ENCODE data around the gene RAB6B.

RAB6B gene

DNA sequence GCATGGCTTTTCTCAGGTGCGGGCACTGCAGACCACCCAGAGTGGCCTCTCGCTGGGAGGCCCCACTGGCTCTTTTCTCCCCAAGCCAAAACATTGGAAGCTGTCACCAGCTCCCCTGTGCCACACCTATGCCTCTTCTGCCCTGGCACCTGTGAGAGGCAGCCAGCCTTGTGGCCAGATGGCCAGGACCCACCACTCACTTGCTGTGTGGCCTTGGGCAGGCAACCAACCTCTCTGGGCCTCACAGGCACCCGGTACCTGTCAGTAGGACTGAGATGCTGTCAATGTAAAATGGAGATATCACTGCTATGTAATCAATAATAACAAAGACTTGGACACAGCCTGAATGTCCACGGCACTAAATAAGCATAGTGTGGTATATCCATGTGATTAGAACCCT lies 53.5 kb downstream of the RAB6B start:
- Mint-ChIP-seq H3K9me3 (peaks cover 5% of the 10 kb centered on the region), H3K4me3 (no peak overlapping the region), H3K27ac (no peak overlapping the region), H3K4me1 (no peaks in the 10 kb centered on the region), H3K36me3 (ENCODE audit: low read depth) (no peaks in the 10 kb centered on the region), H3K27me3 (ENCODE audit: low read depth, poor library complexity) (peaks cover 1% of the 10 kb centered on the region)
- TF ChIP-seq, protein P1, sequence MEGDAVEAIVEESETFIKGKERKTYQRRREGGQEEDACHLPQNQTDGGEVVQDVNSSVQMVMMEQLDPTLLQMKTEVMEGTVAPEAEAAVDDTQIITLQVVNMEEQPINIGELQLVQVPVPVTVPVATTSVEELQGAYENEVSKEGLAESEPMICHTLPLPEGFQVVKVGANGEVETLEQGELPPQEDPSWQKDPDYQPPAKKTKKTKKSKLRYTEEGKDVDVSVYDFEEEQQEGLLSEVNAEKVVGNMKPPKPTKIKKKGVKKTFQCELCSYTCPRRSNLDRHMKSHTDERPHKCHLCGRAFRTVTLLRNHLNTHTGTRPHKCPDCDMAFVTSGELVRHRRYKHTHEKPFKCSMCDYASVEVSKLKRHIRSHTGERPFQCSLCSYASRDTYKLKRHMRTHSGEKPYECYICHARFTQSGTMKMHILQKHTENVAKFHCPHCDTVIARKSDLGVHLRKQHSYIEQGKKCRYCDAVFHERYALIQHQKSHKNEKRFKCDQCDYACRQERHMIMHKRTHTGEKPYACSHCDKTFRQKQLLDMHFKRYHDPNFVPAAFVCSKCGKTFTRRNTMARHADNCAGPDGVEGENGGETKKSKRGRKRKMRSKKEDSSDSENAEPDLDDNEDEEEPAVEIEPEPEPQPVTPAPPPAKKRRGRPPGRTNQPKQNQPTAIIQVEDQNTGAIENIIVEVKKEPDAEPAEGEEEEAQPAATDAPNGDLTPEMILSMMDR (IDR thresholded peaks at IDR 0.05), result no peak
- no peak for DNase-seq

DNA sequence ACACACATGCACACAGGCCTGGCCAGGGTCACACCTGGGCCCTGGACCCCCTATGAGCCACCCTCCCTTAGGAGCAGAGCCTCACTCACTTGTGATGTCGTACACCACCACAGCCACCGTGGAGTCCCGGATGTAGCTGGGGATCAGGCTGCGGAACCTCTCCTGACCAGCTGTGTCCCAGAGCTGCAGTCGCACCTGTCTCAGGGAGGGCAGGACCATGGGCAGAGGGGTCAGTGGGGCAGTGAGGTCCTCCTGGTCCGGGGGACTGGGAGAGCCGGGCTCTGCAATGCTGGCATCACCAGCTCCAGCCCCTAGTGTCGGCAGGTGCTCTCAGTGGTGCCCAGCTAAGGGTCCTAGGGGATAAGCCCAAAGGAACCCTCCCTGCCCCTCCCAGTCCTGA lies 54.5 kb downstream of the RAB6B start:
- TF ChIP-seq, protein P1 (IDR thresholded peaks at IDR 0.05), result no peak
- no peak overlapping the region for H3K4me3 Mint-ChIP-seq
- no peak for DNase-seq
- no peaks in the 10 kb centered on the region for H3K36me3 Mint-ChIP-seq (ENCODE audit: low read depth)
- H3K27ac Mint-ChIP-seq, result no peak overlapping the region
- peaks cover 5% of the 10 kb centered on the region for H3K9me3 Mint-ChIP-seq
- no peaks in the 10 kb centered on the region for H3K4me1 Mint-ChIP-seq
- peaks cover 3% of the 10 kb centered on the region for H3K27me3 Mint-ChIP-seq (ENCODE audit: low read depth, poor library complexity)

DNA sequence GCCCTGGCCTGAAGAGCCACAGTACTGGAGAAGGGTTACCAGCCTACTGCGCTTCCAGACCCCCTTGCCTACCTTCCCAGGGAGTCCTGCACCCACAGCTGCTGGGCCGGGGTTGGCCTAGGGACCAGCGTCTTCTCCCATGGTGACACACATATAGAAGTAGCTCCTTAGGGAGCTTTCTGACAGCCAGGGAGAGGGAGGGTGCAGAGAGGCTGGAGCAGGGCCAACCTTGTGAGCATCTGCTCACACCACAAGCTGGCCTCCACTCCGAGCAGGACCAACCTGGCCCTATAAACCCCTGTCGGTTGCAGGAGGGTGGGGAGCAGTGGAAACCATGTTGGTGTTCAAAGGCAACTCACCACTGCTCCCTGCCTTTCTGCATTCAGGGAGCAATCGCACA lies 54.9 kb downstream of the RAB6B start:
- Mint-ChIP-seq H3K27ac (no peak overlapping the region), H3K36me3 (ENCODE audit: low read depth) (no peaks in the 10 kb centered on the region), H3K9me3 (peaks cover 5% of the 10 kb centered on the region), H3K27me3 (ENCODE audit: low read depth, poor library complexity) (peaks cover 3% of the 10 kb centered on the region), H3K4me3 (no peak overlapping the region), H3K4me1 (no peaks in the 10 kb centered on the region)
- no peak for DNase-seq
- TF ChIP-seq, protein P1 (IDR thresholded peaks at IDR 0.05), result no peak

DNA sequence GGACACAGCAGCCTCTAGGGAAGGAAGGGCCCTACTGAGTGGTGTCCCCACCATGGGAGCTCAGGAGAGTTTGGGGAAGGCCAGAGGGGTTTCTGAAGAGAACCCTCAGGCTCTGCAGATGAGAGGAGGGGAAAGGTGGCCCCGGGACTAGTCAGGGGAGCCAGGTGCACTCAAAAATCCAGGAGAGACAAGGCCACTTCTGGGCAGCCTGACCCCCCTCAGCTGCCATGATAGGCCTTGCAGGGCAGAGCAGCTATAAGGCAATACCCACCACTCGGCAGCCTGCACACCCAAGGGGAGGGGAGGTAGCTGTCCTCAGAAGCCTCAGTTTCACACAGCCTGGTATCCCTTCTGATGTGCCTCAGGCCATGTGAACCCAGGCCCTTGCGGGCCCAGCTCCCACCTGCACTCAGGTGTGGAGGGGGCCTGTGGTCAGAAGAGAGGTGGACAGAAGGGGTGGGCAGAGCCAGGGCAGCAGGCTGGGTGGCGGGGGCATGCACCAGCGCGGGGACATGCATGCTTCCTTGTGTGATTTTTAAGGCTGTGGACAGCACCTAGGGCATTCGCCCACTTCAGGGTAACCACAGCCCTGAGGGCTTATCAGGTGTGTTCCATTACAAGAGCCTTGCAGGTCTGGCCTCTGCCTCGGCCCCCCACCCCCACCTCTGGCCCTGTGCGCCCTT lies 55.5 kb downstream of the RAB6B start:
- H3K36me3 Mint-ChIP-seq (ENCODE audit: low read depth), result no peaks in the 10 kb centered on the region
- no peak overlapping the region for H3K4me3 Mint-ChIP-seq
- TF ChIP-seq, protein P1 (IDR thresholded peaks at IDR 0.05), result no peak

DNA sequence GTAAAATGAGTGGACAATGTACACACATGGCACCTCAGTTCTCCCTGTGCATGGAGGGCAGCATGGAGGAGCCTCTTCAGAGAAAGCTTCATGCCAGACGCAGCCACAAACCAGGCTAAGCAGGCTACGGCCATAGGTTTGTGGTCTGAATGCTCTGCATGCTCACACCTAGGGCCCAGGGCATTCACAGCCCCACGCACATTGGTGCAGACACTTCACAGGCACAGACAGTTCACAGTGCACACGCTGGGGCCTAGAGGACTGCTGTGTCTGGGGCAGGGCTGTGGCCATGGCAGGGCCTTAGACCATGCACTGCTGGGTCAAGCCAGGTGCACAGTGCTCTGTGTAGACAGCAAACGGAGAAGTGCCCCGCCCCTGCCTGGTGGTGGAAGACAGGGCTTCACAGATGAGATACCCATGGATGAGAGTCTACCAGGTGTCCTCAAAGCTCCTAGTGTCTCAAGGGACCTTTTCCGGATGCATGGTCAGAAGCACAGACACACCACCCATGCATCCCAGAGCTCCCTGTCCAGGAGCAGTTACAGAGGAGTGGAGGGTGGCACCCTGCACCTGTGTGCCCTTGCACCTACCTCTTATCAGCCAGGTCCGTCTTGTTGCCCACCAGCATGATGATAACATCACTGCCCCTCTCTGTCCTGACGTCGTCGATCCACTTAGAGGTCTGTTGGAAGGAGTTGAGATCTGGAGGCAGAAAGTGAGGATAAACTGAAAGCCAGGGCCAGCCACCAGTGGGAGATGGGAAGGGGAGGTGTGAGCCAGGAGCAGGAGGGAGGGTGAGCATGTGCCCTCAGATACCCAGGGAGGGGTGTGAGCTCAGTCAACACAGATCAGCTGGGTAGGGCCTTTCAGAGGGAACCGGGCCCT lies 56.5 kb downstream of the RAB6B start:
- TF ChIP-seq, protein P1 (IDR thresholded peaks at IDR 0.05), result no peak
- Mint-ChIP-seq H3K36me3 (ENCODE audit: low read depth) (no peaks in the 10 kb centered on the region), H3K4me3 (no peak overlapping the region), H3K27ac (no peak overlapping the region), H3K4me1 (no peaks in the 10 kb centered on the region), H3K27me3 (ENCODE audit: low read depth, poor library complexity) (peaks cover 3% of the 10 kb centered on the region), H3K9me3 (no peaks in the 10 kb centered on the region)
- DNase-seq, result no peak

More for the DNA sequence above, 55.5 kb downstream of the RAB6B start:
- Mint-ChIP-seq H3K4me1 (no peaks in the 10 kb centered on the region), H3K27me3 (ENCODE audit: low read depth, poor library complexity) (peaks cover 3% of the 10 kb centered on the region), H3K27ac (no peak overlapping the region), H3K9me3 (peaks cover under 1% of the 10 kb centered on the region)
- DNase-seq, result no peak

Data from nephron progenitor cell (in vitro differentiated cells).